Activated CD8-positive, alpha-beta memory T cell treated with anti-CD3 and anti-CD28 coated beads, Interleukin-2, amount 50 U/mL, for 4 hours (primary cell): Measurements from ENCODE around the gene KANK4.

Source experiments
- DNase-seq: peaks from one replicate; pipeline ENCODE4 v3.0.0-alpha.2; 2020

The KANK4 gene

DNA sequence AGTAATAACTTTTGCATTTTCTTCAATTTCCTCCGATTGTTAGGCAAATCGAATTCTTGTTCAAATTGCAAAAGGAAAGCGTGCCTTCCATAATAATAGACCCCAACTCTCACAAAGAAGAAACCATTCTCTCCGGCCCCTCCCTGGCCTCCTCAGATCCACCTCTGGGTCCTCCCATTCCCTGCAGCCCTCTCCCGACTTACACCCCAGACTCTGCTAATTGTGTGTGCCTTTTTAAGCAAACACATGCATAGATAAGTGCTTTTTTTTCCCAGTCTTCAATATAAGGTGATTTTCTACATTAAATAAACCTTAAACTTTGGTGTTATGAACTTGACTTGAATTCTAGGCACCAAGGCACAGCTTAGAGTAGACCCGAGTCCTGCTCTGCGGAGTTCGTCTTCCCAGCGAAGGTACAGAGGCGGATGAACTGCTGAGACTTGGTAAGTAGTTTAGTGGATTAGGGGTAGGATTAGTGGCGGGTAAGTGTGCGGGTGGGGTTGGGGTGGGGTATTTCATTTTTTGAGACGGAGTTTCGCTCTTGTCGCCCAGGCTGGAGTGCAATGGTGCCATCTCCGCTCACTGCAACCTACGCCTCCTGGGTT is 123.0 kb downstream of the KANK4 start:
- DNase-seq: no peak

DNA sequence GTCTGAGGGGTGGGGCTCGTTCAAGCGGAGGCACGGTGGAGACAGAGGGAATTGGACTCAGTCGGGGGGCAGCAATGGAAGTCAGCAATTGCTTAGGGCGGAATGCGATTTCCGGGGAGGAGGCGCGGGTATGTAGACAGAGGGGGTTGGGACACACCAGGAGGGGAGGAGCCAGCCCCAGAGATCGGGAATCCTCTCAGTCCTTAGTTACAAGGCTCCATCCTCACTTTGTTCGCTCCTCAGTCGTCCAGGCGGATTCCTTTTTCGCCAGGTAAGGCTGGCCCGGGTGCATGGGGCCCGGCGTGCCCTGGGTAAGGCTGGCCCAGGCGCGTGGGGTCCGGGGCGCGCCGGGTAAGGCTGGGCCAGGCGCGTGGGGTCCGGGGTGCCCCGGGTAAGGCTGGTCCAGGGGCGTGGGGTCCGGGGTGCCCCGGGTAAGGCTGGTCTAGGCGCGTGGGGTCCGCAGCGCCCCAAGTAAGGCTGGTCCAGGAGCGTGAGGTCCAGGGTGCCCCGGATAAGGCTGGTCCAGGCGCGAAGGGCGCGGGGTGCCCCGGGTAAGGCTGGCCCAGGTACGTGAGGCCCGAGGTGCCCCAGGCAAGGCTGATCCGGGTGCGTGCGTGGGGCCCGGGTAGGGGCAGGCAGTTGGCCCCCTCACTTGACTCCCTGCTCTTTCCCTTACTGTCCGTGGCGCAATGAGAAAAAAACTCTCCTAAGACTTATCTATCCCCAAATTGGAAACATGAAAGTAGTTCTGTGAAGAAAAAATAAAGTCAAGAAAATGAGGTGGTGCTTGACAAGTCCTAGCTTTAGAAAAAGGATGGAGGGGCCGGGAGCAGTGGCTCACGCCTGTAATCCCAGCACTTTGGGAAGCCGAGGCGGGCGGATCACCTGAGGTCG is 124.3 kb downstream of the KANK4 start, which contains the start of gene L1TD1:
Gene L1TD1, plus strand, starts transcription at position 199 of the 894 bp plus-strand sequence. CDS start 11,780 bp downstream, outside the sequence.
- DNase-seq: no peak

DNA sequence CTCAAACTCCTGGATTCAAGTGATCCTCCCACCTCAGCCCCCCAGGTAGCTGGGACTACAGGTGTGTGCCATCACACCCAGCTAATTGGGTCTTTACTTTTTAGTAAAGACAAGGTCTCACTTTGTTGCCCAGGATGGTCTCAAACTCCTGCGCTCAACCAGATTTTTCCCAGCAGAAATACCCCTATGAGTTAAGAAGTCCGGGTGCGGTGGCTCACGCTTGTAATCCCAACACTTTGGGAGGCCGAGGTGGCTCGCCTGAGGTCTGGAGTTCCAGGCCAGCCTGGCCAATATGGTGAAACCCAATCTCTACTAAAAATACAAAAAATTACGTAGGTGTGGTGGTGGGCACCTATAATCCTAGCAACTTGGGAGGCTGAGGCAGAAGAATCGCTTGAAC is 131.1 kb downstream of the KANK4 start:
- DNase-seq: no peak

DNA sequence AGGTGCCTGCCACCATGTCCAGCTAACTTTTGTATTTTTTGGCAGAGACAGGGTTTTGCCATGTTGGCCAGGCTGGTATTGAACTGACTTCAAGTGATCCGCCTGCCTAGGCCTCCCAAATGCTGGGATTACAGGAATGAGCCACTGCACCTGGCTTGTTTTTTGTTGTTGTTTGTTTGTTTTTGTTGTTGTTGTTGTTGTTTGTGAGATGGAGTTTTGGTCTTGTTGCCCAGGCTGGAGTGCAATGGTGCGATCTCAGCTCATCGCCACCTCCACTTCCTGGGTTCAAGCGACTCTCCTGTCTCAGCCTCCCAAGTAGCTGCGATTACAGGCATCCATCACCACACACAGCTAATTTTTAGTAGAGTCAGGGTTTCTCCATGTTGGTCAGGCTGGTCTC is 131.7 kb downstream of the KANK4 start:
- no peak for DNase-seq
